ENCODE results near the gene TNNC1. TPM values are rescaled to one million over a fixed set of nuclear protein-coding genes. Genes with fewer than 3 reads are reported as not detected.

The TNNC1 gene
- total and polyA plus RNA-seq, 10 of the 15 experiments (the other 5 are each of a cell fraction or from before 2014, with no cell fraction given), result 0.13 to 1.3 (median 0.53) TPM; not detected in 2

- no peak for ATAC-seq
- intact Hi-C loops (cut with micrococcal nuclease; ENCODE audit: unreplicated experiment) (no loop called here), in situ Hi-C loops (cut with MboI) (no loop called here)
- 49% methylated on average over 15 of the region's 16 CpGs for WGBS (ENCODE audit: insufficient coverage, insufficient replicate concordance, low lambda C conversion rate, missing lambda C conversion rate)
- no peak overlapping the region for H3K27ac ChIP-seq (ENCODE audit: control insufficient read depth, insufficient read depth)
- no peak overlapping the region for H3K4me3 ChIP-seq
- H3K9me3 ChIP-seq (replicated peaks; ENCODE audit: control insufficient read depth, insufficient read depth, low read length), result no peaks in the 10 kb centered on the region
- BruUV-seq (replicated peaks), result no TSS peak
- H3K36me3 ChIP-seq (ENCODE audit: control insufficient read depth in 2 of 2, insufficient read depth in 2 of 2, low read length in 1 of 2), result no peaks in the 10 kb centered on the region
- no peaks in the 10 kb centered on the region for H3K79me2 ChIP-seq (ENCODE audit: control insufficient read depth, insufficient read depth, low read length)
- no peak overlapping the region for H3K9ac ChIP-seq (ENCODE audit: control insufficient read depth, insufficient read depth, low read length)
- no peak overlapping the region for H3K4me2 ChIP-seq (ENCODE audit: control insufficient read depth, insufficient read depth)
- CTCF ChIA-PET, result no interaction called here
- H4K20me1 ChIP-seq (ENCODE audit: control insufficient read depth, insufficient read depth), result no peaks in the 10 kb centered on the region
- H2AFZ ChIP-seq (ENCODE audit: control insufficient read depth, low read depth, low read length), result no peak overlapping the region
- RAD21 ChIA-PET (ENCODE audit: unreplicated experiment), result no interaction called here
- POLR2A ChIA-PET, result no interaction called here
- SMC1A ChIA-PET (ENCODE audit: uncharacterized antibody, unreplicated experiment), result no interaction called here
- no peaks in the 10 kb centered on the region for H3K4me1 ChIP-seq (ENCODE audit: control insufficient read depth, insufficient read depth, low read length)
- H3K27me3 ChIP-seq (replicated peaks in 1 of 2; ENCODE audit: control insufficient read depth in 2 of 2, insufficient read depth in 2 of 2, low read length in 1 of 2), result no peaks in the 10 kb centered on the region
- DNase-seq (ENCODE audit: low read depth, low spot score), result no peak
- FAIRE-seq, result no peak
- TF ChIP-seq CHD2 (IDR thresholded peaks at IDR 0.05; ENCODE audit: borderline replicate concordance, low read depth, low read length), result no peak
- TF ChIP-seq CHD4 (IDR thresholded peaks at IDR 0.05), result no peak
- no peak for TF ChIP-seq SREBF1 (IDR thresholded peaks at IDR 0.05; ENCODE audit: low read length)
- TF ChIP-seq JUND (IDR thresholded peaks at IDR 0.05; ENCODE audit: low read depth, low read length), result no peak
- TF ChIP-seq RUNX3 (IDR thresholded peaks at IDR 0.05; ENCODE audit: low read length), result no peak
- no peak for TF ChIP-seq BRCA1 (IDR thresholded peaks at IDR 0.05; ENCODE audit: low read depth, low read length)
- TF ChIP-seq PAX5 (IDR thresholded peaks at IDR 0.05; ENCODE audit: borderline replicate concordance, low read depth, low read length), result no peak
- TF ChIP-seq PML (IDR thresholded peaks at IDR 0.05; ENCODE audit: low read length), result no peak
- no peak for TF ChIP-seq NR2C2 (IDR thresholded peaks at IDR 0.05; ENCODE audit: borderline replicate concordance, control insufficient read depth, insufficient read length, low read depth)
Measured at GRCh38 chr3:52442409-52443267, 11.2 kb downstream of the TNNC1 start.
